HG03558 (cell line): Measurements from ENCODE around the gene SP140.
"Not testable (repeated sequence)": the region's sequence is repeated elsewhere in the genome, so short reads cannot be mapped to it uniquely, and the experiment has no call there.

Experiments
- ATAC-seq: cut with Tn5 transposase; IDR thresholded peaks from one replicate; pipeline ENCODE4 v1.9.1; 2021; ENCODE audit warnings: moderate number of reproducible peaks; ENCODE audit not compliant: unreplicated experiment; ENCODE audit errors: extremely low read depth

The SP140 gene

DNA sequence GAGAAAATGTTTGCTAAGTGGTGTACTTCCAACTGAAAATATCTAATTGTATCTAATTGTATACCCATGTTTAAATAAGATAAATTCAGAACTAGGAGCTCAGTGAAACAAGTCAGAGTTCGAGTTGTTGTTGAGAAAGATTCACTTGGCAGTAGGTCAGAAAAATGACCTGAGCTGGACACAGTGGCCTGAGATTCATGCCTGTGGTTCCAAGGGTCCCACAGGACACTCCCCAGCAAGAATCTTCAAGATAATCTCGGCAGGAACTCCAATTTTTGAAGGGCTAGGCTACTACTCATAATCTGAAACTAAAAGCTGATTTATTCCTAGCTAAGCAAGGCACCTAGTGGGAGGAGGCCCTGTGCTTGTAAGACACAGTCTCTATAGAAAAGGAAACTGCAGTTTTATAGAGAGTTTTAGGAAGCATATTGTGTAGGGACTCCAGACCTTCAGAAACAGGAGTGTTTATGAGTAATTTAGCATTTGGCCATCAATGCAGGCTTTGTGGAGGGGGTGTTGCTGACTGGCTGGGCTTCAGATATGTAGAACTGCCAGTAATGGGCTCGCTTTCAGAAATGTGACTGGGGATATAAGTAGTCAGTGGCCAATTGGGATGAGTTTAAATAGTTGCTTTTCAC lies 43.2 kb downstream of the SP140 start:
- ATAC-seq, result no peak

DNA sequence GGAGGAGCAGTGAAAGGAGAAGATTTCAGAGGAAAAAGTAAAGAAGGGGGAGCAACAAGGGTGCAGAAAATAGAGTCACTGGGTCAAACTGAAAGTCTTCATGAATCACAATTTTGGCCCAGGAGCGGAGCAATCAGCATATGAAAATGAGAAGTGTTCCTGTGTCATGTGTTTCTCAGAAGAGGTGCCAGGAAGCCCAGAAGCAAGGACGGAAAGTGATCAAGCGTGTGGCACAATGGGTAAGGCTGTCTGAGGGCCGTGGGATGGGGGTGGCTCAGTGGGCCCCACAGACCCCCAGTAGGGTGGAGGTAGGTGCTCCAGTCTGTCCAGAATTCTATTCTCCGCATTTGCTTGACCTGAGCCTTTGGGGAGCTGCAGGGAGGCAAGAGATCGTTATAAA lies 44.2 kb downstream of the SP140 start:
- ATAC-seq, result no peak

DNA sequence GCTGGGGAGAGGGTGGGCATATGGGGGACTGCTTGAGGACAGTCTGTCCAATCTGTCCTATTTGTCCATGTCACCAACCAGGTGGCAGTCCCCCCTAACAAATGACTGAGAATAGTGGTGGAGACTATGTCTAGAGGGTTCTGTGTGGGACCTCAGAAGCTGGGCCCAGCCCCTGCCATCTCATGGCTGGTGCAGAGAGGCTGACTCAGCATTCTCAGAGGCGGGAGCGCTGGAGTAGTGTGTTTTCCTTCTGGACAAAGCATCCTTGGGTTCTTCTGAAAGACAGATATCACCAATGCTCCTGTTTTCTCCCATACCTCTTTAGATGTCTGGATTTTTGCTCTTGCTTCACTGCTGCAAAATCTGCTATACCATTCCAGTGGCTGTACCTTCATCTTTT lies 57.4 kb downstream of the SP140 start:
- no peak for ATAC-seq

DNA sequence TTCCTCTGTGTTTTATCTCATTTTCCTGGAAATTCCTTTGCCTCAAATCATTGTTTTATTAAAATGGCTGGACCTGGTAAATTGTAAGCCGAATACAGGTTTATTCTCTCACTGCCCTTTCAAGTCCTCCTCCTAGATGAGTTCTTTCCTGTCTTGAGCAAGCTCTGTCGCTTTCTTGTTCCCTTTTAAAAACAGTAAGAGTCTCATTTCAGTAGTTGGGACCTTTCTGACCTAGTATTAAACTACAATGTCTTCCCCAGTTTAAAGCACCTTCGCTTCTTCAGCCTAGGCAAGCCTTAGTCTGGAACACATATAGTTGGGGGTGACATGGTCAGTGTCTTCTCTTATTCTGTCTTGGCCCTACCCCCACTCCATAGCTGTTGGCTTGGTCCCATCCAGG lies 60.5 kb downstream of the SP140 start:
- no peak for ATAC-seq

DNA sequence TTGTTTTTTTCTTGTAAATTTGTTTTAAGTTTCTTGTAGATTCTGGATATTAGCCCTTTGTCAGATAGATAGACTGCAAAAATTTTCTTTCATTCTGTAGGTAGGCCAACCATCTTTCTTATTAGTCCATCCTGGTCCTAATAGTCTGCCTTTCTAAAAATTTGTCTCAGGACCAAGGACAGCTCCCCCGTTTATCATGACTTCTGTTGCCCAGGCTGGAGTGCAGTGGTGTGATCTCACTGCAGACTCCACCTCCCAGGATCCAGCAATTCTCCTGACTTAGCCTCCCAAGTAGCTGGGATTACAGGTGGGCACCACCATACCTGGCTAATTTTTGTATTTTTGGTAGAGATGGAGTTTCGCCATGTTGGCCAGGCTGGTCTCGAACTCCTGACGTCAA lies 63.8 kb downstream of the SP140 start:
- not testable (repeated sequence) for ATAC-seq

DNA sequence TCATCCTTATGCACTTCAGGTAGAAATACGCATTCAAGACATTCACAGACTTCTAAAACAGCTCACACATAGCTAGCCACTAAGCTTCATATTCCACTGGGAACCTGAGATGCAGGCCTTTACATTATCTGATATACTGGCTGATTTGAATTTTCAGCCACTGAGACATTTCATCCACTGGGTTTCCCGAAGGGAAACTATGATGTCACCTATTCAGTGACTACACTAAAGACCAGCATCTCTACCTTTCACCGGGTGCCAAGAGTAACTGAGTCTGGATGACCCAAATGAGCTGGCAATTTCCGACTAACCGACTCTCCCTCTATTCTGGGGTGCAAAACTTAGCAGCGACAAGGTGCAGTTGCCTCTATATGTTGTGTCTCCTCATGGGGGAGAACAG lies 69.7 kb downstream of the SP140 start:
- no peak for ATAC-seq

DNA sequence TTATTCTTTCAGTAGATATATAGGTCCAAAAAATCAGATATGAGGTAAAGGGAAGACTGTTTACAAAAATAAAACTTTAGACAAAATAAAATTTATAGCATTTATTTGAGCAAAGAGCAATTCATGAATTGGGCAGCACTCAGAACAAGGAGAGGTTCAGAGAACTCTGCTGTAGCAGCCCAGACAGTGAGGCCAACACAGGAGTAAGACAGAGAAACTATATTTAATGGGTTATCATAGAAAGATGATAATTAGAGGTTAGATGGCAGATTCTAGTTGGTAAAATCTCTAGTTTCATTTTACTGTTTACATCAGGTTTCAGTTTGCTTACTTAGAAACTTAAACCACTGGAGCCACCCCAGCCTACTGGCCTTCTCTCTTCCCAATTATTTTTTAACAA lies 71.4 kb downstream of the SP140 start:
- ATAC-seq, result no peak

DNA sequence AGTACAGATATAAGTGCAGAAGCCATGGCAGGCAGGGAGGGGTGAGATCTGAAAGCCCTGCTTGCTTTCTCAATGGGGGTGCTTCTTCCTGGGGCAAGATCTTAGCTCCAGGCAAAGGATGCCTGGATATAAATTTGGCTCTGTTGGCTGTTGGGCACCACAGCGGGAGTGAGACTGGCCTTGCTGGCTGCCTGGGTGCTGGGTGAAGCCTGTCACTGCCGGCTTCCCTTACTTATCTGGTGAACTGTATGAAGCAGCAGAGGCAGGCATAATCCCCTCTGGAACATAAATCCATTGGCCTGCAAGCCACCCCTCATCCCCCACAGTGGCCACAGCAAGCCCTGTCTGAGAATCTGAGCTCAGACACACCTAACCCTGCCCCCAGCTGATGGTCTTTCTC lies 74.1 kb downstream of the SP140 start:
- ATAC-seq, result no peak

DNA sequence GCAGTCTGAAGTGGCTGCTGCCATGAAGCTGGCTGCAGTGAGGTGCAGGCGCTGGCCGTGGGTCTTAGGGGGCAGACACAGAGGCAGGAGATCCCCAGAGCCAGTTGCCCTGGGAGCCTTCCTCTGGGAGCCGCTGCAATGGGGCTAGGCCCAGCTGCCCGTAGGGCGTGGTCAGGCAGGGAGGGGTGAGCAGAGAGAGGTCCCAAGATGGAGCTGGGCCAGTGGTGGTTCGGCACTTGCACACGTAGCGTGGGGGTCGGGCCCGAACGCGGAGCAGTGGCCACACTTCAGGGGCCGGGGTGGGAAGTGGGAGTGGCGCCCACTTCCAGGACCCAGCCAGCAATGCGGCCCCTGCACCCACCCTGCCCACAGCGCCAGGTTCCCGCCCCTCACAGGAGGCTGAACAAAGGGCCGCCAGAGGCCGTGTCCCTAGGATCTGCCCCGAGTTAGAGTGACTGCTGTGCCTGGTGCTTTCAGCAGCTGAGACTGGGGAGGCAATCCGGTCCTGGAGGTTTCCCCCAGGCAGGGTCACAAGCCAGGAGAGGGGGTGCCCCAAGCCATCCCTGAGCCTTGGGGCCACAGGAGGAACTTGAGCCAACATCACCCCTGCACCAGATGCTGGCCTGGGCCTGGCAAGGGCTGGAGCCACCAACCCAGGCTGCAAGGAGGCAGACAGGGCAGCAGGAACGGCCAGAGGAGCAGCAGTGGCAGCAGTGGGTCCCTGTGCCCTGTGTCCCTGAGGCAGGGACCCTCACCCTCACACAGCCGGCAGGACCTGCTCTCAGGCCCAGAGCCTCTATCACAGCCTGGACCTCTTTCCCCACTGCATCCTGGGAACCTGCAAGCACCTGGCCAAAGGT lies 80.1 kb downstream of the SP140 start:
- no peak for ATAC-seq

DNA sequence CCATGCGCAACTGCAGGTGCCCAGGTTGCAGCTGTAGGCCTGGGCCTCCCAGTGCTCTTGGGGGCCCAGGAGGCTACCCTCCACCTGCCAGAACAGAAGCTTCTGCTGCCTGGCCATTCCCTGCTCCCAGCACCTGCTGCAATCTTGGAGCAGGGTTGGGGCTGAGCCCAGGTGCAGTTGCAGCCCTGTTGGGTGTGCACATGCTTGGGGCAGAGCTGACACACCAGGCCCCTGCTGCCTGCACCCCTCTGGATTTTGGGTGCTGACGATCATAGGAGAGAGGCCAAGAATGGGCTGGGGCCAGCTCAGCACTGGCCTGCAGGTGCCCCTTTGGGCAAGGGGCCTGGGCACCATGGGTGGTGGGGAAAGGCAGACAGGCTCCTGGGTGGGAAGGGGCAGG lies 80.9 kb downstream of the SP140 start:
- no peak for ATAC-seq

DNA sequence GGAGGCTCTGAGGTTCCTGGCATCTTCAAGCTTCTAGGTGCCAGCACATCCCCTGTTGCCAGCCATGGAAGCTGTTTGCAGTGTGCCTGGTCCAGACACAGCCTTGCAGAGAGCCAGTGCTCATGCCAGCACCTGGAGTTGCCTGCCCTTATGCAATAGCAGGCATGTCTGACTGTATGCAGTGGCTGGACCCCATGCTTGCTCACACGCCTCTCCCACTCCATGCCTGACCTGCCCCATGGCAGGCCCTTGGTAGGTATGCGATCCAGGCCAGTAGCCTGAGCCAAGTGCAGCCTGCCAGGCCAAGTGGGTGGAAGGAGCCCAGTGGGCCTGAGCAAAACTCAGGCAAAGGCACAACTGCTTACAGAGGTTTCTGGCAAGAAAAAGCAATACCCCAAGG lies 81.9 kb downstream of the SP140 start:
- no peak for ATAC-seq

DNA sequence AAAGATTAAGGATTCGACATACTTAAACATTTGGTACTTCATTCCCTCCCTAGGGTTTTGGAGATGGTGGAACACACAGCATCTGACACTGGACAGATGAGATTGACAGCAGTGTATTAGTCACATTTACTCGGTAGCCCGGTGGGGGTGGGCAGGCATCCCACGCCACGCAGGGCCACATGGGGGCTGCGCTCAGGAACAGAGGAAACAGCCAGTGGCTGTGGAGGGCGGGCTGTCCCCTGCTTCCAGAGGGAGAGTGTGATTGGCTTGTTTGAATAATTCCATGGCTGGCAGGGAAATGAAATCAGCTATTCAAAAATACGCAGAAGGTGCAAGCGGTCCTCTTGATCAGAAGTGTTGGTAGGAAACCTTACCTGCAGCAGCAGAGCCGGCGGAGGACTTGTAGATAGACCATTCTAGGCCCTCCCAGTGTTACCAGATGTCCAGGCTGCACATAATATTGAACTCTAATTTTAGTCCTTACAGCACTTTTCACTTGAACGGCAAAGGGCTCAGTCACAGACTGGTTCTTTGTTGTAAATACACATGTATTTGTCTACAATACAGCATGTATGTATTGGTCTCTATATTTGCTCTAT lies 83.0 kb downstream of the SP140 start:
- ATAC-seq, result no peak

DNA sequence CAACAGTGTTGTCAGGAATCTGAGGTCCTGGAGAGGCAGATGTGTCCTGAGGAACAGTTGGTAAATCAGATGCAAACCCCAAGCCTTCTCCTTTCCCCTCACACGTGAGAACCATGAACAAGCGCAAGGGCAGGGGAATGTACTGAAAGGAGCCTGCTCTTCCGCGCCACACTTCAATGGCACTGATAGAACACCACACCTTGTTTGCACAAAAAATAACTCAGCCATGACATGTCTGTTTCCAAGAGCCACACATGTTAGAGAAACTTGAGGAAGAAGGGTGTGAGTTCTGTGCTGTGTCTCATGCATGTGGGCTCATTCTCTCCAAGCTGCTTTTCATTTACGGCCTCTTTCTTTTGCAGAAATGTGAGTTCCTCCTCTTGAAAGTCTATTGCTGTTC lies 85.3 kb downstream of the SP140 start:
- not testable (repeated sequence) for ATAC-seq

DNA sequence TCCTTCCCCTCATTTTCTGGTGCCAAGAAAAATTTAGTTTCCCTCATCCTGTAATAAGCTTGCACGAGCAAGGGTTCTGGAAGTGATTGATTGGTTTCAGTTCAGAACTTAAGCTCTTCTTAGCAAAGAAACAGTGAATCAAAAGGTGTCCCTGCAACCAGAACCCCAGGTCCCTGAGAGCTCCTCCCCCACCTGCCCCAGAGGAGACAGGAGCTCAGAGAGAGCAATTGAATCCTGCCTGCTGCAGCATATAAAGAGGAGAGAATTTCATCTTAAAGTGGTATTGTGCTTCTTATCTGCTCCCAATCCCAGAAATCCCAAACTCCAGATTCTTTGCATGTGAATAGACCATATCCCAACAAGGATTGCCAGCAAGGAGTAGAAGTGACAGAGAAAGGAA lies 86.1 kb downstream of the SP140 start:
- ATAC-seq, result not testable (repeated sequence)

DNA sequence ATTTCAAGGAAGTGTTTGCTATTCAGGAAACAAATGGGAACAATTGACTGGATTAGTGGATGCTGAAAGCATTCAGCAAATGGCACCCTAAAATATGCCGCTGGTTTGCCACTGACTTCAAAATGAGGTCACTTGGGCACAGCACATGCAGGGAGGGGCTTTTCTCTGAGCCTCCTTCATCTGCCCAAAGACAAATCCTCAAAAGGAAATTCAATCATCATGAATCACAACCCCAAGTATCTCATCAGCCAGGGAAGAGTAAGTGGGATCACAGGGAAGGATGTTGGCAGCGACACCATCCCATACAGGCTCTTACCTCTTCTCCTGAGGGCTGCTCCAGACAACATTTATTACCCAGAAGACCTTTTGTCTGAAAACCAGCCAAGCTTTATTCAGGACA lies 87.1 kb downstream of the SP140 start:
- ATAC-seq, result no peak

DNA sequence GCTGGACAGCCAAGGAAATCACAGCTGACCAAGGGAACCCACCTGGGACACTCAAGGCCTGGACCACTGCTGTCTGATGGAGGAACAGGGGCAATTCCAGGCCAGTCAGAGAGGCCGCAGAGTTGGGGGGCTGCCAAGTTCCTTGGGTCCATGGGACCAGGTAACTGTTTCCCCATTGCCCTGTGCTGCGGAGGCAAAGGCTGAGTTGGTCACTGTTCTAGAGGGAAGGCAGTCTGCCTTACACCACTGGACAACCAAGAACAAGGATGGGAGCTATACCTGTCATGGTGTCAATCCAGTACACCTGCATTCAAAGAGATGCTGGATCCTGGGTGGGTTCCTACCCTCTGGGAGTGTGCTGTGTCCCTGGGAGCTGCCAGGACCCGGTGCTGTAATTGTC lies 91.8 kb downstream of the SP140 start:
- no peak for ATAC-seq

DNA sequence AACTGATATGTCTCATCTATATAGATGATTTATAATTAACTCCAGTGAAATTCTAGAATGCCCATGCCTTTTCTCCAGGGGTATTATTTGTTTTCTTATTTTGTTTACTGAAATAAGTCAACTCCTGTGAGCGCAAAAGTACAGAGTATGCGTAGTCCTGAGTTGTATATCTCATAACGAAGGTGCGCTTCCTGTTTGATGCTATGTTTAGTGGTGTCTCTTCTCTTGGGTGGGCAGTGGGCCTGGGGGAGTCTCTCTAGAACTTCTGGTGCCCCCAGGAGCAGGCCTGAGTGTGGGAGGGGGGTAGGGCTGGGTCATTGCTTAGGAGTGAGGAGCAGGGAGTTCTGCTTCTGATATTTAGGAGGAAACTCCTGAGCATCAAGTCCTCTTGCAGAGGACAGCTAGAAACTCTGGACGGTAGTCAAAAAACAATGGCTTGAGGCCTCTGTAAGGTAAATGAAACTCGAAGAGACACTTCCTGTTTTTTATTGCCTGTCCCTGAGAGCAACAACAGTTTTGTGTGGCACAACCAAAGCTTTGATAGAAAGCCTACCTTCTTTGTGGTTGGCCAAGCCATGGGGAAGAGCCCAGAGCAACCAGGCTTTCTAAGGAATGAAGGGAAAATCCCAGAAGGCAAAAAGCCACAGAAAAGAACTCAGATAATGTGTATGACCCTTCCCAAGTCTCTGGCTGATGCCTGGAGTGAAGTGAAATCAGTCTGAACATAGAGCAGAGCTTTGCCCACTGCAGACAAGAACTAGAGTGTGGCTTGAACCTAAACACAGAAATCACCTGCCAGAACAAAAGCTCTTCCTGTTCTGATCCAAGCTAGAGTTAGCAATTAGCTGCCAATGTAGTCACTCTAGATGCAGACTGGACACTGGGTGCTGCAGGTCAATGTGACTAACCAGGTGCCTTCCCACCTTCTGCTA lies 92.9 kb downstream of the SP140 start:
- no peak for ATAC-seq

DNA sequence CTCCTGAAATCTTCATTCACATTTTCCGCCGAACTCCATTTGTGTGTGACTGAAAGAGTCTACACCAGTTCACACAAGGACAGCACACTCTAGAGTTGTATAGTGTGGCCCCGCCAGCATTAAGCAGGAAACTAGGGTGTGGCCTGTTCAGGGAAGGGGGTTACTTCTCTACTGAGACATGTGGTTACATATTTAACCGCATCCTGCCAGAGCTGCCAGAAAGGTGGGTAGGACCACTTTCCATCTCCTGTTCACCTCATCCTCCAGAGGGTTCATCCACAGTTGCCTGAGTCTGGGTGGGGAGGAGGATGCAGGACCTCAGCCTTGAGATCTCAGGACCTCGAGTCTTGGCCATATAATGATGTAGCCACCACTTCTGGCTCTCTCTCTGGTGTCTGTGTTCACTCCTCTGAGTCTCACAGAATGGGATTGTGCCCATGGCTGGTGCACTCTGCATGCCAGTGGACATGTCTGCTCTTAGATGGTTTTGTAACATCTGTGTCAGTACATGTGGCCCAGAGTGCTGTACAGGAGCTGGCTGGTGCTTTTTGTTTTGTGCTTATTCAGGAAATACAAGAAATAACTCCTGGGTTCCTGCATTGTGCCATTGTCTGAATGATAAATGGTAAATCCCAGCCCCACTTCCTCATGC lies 93.8 kb downstream of the SP140 start:
- peak; percentile 63 for ATAC-seq

DNA sequence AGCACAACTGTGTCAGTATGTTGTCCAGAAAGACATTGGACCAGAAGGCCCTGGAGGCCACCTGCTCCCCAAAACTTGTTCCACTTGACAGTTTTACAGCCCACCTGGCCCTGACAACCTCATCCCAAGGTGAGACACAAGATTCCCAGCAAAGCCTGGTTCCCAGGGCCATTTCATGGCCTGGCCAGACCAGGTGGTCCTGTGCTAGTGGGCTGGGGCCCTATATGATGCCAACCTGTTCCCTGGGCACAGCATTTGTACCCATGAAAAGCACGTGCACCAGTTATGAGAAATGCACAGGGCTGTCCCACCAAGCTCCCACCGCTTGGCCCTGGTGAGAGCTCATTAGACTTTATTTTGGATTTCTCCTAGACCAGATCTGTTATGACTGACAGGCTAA lies 95.5 kb downstream of the SP140 start:
- no peak for ATAC-seq
